Ureter (tissue), 1 donor: ENCODE data around the gene DLG4. TPM values are rescaled to one million over a fixed set of nuclear protein-coding genes. Genes with fewer than 3 reads are reported as not detected.
"Not testable (repeated sequence)": the region's sequence is repeated elsewhere in the genome, so short reads cannot be mapped to it uniquely, and the experiment has no call there.

ENCODE experiments used
- DNase-seq: peaks from one replicate; pipeline ENCODE4 v3.0.0-alpha.2; 2020; ENCODE audit warnings: low spot score
- total RNA-seq: library from RNA; stranded (reverse); gene quantifications from one replicate; pipeline ENCODE4 v1.2.4, GENCODE V29; 2023
- donor health status: DM: yes; HTN: yes; CAD: no.

Gene DLG4
- total RNA-seq, 1 donor from 2014 or later, result 26.8 TPM

- no peak for DNase-seq
Measured at GRCh38 chr17:7249214-7249613, 29.6 kb upstream of the DLG4 start.

- no peak for DNase-seq
Measured at GRCh38 chr17:7248796-7249195, 29.2 kb upstream of the DLG4 start.

GRCh38 chr17:7246779-7247178, 27.1 kb upstream of the DLG4 start:
- no peak for DNase-seq

GRCh38 chr17:7243838-7244237, 24.2 kb upstream of the DLG4 start:
- not testable (repeated sequence) for DNase-seq

GRCh38 chr17:7243453-7243729, 23.8 kb upstream of the DLG4 start:
- DNase-seq, result no peak

GRCh38 chr17:7242717-7243452, 23.2 kb upstream of the DLG4 start:
- DNase-seq, result peak; percentile 98

- peak; percentile 97 for DNase-seq
Measured at GRCh38 chr17:7241783-7242716, 22.4 kb upstream of the DLG4 start, which contains the start of gene GABARAP. Gene GABARAP, minus strand, starts transcription at chr17:7242449. Its CDS starts 119 bp downstream, at chr17:7242330.

GRCh38 chr17:7241090-7241733, 21.6 kb upstream of the DLG4 start:
- DNase-seq, result no peak

GRCh38 chr17:7240375-7240774, 20.7 kb upstream of the DLG4 start:
- no peak for DNase-seq

GRCh38 chr17:7239091-7240027, 19.7 kb upstream of the DLG4 start, which contains the start of gene PHF23:
Gene PHF23, minus strand, starts transcription at chr17:7239457. Its CDS starts 178 bp downstream, at chr17:7239279.
- peak; percentile 100 for DNase-seq

- DNase-seq, result no peak
Measured at GRCh38 chr17:7238420-7239090, 18.9 kb upstream of the DLG4 start.

- peak; percentile 89 for DNase-seq
Measured at GRCh38 chr17:7237761-7238419, 18.3 kb upstream of the DLG4 start.

- DNase-seq, result no peak
Measured at GRCh38 chr17:7237266-7237760, 17.7 kb upstream of the DLG4 start.

- DNase-seq, result no peak
Measured at GRCh38 chr17:7236808-7237207, 17.2 kb upstream of the DLG4 start.

- DNase-seq, result no peak
Measured at GRCh38 chr17:7235693-7236665, 16.3 kb upstream of the DLG4 start.

- DNase-seq, result peak; percentile 98
Measured at GRCh38 chr17:7234083-7234951, 14.7 kb upstream of the DLG4 start, which contains the start of gene DVL2. Gene DVL2, minus strand, starts transcription at chr17:7234517. Its CDS starts 255 bp downstream, at chr17:7234262.

GRCh38 chr17:7233701-7234082, 14.1 kb upstream of the DLG4 start:
- no peak for DNase-seq

- DNase-seq, result no peak
Measured at GRCh38 chr17:7232114-7232513, 12.5 kb upstream of the DLG4 start.
